ENCODE measurements around the gene TEX48.

TEX48 gene

DNA sequence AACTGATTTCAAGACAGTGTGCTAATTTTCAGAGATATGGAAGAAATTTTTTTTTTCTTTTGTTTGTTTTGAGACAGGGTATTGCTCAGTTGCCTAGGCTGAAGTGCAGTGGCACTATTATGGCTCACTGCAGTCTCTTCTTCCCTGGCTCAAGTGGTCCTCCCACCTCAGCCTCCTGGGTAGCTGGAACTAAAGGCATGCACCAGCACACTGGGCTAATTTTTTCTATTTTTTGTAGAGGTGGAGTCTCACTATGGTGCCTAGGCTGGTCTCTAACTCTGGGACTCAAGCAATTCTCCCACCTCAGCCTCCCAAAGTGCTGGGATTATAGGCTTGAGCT lies 9.9 kb upstream of the TEX48 start:
- DNase-seq: peak; percentile 14

DNA sequence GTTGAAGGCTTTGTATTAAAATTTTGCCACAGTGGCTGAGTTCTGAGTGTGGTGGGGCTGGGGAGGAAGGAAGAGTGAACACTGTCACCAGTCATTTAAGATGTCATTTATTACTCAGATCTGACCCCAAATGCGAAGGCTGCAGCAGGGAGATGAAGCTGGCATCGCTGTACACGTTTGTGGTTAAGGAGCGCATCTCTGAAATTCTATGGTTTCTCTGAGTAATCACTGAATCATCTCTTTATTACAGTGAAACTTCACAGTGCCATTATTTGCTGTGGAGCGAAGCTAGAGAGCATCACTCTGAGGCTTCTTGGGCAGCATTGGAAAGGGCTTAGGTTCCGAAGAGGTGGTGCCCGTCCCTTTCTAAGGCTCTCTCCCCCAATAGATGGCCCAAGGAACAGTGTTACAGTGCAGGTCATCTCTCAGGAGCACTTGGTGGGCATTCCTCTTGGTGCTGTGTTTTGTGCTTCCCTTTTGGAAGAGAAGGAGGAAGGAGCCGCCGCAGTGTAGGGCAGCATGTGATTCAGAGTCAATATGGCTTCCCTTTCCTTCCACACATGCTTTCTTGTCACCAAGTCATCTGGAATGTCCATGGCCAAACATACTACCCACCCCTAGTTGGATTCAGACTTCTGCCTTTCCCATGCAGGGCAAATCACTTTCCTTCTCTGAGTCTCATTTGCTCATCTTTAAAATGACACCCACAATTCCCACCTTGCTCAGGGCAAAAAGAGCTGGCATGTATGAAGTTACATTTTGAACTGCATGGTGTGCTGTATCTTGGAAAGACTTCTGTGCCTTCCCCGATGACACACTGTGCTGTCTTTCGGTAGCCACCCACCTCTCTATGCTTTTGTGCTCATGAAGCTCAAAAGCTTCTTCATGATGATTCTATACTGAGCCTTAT lies 9.3 kb upstream of the TEX48 start:
- peak; percentile 61 for DNase-seq

DNA sequence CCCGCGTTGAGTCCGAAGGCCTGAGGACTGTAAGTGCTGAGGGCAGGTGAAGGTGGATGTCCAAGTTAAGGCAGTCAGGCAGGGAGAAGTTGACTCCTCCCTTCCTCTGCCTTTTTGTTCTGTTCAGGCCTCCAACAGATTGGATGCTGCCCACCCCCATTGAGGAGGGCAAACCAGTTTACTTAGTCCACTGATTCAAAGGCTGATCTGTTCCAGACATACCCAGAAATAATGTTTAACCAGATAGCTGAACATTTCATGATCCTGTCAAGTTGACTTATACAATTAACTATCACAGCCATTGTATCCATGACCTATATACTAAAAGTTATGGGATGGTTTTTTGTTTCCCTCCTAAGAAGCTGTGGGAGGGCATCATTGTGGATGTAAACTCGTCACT lies 8.3 kb upstream of the TEX48 start:
- DNase-seq: no peak

DNA sequence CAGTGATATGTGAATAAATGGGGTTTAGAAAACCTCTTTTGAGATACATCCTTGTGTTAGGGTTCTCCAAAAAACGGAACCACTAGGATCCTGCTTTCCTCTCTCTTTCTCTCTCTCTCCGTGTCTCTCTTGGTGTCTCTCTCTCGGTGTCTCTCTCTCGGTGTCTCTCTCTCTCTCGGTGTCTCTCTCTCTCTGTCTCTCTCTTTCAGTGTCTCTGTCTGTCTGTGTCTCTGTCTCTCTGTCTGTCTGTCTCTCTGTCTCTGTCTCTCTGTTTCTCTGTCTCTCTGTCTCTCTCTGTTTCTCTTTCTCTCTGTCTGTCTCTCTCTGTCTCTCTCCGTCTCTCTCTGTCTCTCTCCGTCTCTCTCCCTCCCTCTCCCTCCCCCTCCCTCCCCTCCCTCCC lies 7.8 kb upstream of the TEX48 start:
- no peak for DNase-seq

DNA sequence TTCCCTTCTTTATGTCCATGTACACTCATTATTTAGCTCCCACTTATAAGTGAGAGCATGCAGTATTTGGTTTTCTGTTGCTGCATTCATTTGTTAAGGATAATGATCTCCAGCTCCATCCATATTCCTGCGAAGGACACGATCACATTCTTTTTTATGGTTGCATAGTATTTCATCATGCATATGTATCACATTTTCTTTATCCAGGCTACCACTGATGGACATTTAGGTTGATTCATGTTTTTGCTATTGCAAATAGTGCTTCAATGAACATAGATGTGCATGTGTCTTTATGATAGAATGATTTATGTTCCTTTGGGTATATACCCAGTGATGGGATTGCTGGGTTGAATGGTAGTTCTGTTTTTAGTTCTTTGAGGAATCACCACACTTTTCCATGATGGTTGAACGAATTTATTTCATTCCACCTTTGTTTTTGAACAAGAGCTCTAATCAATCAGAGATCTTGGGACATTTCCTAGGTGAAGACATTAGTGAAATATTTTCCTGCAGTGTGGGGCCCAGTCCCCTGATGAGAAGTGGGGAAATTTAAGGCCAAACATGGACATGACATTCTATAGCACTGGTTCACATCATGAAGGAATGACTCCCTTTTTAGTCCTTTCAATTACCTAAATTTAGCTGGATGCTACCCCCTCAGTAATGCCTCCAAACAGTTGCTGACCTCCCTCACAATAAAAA lies 7.1 kb upstream of the TEX48 start:
- no peak for DNase-seq

DNA sequence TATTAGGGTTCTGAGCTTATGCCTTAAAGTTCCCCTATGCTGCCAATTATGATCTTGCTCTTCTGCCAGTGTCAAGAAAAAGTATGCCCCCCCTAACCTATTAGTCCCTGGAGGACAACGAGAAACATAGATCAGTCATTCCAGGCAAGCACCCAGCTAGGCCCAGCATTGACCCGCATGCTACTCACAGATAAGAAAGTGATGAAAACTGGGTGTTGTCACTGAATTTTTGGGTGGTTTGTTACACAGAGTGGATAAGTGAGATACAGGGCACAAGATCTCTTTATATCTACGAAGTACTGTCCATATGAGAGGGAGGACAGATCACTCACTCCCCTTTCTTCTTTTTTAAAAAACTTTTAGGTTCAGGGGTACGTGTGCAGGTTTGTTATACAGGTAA lies 6.4 kb upstream of the TEX48 start:
- DNase-seq: no peak

DNA sequence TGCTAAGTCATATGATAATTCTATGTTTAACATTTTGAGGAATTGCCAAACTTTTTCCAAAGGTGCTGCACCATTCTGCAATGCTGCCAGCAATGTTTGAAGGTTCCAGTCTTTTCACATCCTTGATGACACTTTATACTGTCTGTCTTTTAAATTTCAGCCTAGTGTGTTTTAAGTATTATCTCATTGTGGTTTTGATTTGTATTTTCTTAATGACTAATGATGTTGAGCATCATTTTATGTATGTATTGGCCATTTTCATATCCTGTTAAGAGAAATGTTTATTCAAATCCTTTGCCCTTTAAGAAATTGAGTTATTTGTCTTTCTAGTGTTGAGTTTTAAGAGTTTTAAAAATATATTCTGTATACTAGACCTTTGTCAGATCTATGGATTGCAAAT lies 5.0 kb upstream of the TEX48 start:
- no peak for DNase-seq

DNA sequence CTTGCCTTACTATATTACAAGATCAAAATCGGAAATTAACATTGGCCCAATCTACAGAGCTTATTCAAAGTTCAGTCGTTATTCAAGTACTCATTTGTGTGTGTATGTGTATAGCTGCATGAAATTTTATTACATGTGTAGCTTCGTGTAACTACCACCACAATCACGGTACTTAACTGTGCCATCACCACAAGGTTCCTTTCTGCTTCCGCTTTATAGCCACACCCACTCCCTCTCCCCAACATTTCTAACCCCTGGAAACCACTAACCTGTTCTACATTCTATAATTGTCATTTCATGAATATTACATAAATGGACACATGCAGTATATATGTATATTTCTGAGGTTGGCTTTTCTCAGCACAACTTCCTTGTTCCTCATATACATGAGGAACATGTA lies 4.0 kb upstream of the TEX48 start:
- DNase-seq: no peak

DNA sequence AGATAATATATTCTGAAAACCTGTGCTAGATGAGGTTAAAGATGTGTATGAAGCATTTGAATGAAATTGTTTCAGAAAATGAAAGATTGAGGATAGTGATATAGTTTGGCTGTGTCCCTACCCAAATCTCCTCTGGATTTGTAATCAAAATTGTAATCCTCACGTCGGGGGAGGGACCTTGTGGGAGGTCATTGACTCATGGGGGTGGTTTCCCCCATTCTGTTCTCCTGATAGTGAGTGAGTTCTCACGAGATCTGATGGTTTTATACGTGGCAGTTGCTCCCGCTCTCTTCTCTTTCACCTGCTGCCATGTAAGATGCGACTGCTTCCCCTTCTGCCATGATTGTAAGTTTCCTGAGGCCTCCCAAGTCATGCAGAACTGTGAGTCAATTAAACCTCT lies 2.0 kb upstream of the TEX48 start:
- peak; percentile 39 for DNase-seq

DNA sequence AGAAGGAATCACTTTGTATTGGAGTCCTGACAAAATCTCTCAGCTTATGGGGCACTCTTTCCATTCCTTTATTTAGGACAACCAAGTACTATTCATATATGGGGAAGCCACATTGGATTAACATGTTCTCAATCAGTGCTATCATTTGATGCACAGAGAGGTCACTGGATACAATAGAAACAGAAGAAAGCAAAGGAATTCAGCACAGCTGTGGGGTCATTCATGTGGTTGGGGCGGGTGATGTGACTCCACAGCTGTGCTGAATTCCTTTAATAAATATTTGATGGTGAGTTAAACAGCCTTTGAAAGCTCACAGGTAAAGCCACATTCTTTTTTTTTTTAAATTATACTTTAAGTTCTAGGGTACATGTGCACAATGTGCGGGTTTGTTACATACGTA lies 854 bp upstream of the TEX48 start:
- DNase-seq: no peak

DNA sequence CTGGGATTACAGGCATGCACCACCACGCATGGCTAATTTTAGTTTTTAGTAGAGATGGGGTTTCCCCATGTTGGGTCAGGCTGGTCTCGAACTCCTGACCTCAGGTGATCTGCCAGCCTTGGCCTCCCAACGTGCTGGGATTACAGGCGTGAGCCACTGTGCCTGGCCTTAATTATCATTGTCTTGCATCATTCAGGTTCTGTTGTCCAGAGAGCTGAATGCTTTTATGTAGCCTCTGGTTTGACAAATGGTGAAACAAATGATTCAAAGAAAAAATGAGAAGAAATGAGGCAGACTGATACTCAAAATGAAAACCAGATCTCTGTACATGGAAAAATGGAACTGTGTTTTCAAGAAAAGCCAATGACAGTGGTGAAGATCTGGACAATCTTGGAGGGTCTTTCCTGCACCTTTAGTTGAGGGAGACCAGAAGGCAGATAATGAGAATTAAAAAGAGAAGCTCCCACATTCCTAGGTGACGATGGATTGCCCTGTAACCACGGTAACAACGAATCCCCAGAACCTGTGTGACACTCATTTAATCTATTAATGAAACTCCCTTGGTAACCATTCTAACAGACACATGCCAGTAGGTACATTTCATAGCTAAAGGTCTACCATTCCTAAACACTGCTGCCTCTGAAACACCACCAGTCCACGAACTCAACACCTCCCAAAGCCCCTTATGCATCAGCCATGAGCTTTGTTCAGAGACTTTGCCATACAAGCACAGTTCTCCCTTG lies 1.6 kb downstream of the TEX48 start:
- no peak for DNase-seq

DNA sequence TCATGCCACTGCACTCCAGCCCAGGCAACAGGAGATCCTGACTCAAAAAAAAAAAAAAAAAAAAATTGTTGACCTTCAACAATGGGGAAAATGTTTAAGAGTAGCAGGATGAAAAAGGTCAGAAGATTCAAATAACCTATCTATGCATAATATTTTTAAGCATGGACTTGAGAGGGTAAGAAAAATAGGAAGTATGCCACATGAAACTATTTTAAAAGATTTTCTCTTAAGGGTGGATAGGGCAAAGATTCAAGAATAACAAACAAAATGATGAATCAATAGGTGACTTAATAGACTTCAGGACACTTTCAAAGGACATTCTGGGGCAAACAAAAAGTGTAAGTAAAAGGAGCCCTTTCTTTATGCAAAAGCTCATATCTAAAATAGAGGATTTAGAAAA lies 3.2 kb downstream of the TEX48 start:
- DNase-seq: no peak

DNA sequence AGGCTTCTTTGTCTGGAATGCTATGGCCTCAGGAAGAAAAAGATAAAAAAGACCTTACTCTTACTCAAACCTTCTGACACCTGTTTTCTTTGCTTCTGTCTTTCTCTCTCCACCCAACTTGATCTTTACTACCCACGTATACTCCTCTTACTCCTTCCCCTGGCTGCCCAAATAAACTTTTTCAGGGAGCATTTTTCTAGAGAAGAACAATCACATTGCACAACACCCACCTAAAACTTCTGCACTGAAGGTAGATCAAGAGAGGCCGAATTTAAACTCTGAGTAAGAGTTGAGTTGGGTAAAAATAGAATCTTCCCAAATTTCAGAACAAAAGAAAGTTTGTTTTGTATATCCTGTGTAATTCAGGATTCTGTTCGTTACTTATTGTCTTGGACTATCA lies 3.9 kb downstream of the TEX48 start:
- no peak for DNase-seq

DNA sequence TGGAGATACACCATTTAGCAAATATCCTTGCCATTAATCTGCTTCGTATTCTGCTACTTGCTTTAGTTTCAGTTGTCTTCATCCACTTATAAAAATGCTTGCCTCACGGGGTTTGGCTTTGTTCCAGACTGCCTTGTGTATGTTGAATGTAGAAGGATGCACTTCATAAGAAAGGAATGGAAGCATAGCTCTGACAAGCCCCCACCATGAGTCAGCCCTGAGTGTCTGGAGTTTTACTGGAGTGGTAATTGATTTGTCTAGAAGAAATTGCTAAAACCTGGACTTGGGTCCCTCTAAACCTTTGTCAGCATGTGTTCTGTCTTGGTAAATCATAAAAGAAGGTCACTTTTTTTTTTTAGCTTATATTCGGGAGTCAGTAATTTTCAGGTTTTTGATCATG lies 4.6 kb downstream of the TEX48 start:
- DNase-seq: no peak

DNA sequence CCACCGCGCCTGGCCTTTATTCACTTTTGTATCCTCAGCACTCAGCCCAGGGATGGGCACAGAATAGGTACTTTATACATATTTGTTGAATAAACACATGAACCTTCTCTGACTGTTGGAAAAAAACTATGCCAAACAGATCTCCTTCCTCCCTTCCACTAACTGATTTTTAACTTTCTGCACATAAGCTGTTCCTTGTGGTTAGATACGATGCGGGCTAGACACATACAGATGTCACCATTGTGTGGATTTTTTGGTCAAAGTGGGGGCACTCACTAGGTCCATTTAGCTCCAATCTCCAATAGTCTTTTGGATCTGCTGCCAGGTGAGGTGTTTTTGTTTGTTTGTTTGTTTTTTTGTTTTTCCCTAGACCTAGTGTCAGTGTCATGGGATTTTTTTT lies 5.1 kb downstream of the TEX48 start:
- DNase-seq: no peak

DNA sequence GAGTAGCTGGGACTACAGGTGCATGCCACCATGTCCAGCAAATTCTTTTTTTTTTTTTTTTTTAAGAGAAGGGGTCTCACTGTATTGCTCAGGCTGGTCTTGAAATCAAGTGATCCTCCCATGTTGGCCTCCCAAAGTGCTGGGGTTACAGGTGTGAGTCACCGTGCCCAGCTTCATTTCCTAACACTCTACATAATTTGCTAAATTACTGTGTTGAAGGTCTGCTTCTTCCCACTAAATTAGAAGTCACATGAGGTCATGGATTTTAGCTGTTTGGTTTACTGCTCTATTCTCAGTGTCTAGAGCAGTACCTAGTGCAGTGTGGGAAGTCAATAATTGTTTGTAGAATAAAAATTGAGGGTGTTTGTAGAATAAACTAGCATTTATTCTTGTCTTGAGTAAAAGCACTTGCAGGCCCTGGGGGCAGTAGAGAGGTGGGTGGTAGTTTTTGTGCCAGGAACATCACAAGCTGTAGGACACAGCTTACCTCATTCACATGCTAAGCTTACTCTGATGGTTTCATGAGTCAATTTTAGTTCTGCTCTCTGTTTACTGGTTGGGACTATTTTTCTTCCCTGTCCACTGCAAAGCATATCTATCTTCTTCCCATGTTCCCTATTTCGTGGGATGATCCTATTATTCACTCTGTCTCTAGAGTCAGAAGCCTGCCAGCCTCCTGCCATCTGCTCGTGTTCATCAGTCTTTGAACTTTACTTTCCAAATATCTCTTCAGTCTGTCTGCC lies 7.0 kb downstream of the TEX48 start:
- no peak for DNase-seq

DNA sequence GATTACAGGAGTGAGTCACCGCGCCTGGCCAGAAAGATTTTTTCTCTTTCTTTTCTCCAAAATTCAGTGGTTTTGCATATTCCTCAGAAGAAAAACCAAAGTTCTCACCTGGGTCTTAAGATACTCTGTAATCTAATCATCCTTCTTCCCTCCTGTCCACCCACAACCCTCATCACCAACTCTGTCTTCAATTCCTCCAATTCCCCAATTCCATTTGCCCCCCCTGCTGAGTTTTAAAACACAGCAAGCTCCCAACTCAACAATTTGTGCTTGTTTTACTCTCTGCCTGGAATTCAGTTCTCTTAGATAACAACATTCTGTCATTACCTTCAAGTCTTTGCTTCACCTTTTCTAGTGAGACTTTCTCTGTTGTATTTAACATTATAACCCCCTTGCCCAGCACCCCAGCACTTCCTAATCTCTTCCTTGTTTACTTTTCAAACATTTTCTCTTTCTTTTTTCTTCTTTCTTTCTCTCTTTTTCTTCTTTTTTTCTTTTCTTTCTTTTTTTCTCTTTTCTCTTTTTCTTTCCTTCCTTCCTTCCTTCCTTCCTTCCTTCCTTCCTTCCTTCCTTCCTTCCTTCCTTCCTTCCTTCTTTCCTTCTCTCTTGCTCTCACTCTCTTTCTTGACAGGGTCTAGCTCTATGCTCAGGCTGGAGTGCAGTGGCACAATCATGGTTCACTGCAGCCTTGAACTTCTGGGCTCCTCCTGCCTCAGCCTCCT lies 7.8 kb downstream of the TEX48 start:
- DNase-seq: no peak

DNA sequence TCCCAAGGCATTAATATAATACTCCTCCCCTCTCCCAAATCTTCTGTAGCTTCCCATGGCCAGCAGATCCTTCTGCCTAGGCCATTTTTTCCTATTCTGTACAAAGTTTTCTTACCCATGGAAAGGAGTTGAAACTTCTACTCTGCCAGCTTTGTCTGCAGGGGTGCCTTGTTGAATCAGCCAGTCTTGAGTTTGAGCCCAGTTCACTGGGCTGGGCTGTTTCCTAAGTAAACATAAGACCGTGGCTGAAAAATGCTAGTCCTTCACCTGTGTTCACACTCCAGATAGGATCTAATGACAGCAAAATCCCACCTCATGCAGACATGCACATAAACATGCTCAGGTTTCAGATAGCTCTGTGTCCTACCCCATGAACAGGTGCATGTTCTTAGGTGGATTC lies 10.4 kb downstream of the TEX48 start:
- no peak for DNase-seq

DNA sequence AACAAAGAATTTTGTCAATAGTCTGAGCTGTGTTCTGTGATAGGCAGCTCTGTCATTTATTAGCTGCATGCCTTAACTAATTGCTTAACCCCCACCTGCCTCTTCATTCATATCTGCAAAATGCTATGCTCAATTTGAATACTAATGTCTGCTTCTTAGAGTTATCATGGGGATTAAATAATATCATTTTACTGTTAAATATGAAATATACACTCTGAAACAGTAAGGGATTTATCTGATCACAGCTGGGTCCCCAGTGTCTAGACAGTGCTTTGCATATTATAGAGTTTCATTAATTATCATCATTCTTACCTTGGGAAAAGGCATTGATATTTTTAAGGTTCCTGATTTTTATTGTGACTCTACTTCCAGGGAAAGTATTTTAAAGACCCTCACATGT lies 12.0 kb downstream of the TEX48 start:
- DNase-seq: no peak

DNA sequence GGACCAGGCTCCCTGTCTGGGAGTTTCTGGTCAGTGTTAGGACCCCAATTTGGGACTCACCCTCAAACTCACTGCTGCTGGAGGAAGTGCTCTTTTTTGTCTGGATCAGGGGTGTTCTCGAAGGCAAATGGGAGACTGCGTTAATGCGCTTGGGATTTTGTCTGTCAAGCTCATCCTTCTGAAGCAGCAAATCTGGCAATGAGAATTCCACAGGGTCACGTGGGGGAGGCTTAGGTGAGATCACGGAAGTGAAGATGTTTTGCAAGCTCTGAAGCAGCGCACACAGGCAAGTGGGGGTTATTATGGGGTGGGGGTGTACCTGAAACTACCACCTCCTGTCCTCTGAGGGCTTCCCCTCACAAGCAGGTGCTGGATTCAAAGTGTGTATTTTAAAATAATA lies 13.8 kb downstream of the TEX48 start:
- DNase-seq: no peak

DNA sequence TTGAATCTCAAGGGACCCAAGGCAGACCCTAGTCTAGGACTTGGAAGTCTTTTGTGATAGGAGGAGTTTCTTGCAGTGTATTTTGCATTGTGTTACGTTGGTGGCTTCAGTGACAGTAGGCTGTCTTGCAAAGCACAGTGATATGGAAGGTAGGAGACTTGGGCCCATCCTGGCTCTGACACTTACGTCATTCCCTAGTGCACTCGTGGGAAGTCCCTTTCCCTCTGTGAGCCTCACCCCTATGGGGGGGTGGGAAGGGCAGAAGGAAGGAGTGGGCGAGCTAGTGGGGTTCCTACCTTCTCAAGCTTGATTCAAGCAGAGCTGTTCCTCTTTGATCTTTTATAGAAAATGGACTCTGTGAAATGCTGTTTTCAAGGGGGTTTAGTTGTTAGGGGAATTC lies 15.1 kb downstream of the TEX48 start:
- DNase-seq: no peak

DNA sequence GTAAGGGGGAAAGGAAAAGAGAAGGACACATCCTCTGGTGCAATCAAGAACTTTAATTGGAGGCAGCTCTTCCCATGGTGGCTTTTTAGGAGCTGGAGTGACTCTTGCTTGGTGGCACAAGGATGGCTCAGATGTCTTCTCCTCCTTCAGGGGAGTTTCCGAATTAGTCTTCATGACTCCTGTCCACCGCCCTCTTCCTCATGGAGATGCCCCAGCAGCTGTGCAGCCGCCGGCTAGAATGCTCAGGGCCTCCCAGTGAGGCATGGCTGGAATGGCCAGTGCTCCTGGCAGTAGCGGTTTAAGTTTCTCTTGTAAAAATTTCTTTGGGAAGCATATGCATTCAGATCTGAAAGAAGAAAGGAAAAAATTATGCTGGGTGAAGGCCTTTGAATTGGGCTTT lies 15.6 kb downstream of the TEX48 start:
- no peak for DNase-seq

DNA sequence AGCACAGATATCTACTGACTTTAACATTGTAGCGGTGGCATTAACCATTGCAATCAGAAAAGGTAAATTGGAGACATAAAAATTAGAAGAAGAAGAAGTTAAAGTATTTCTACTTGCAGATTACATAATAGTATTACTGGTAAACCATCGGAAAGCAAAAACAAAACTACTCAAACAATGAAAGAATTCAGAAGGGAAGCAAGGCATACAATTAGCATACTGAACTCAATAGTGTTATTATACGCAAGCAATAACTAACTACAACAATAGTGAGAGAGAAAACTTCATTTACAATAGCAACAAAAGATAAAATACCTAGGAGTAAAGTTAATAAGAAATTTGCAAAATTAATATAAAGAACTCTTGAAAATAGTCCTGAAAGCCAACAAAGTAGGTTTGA lies 17.8 kb downstream of the TEX48 start:
- DNase-seq: no peak

Data from stimulated activated CD4-positive, alpha-beta T cell treated with anti-CD3 and anti-CD28 coated beads, Interleukin-4, amount 100 ng/mL, for 1 hour (primary cell).